ENCODE data around the gene LTA.

Gene LTA

GRCh38 chr6:31619805-31620585 lies 47.9 kb downstream of the LTA start:
- in situ Hi-C loops (cut with MboI; ENCODE audit: low pct_unique_long_range_greater_than_20kb, low sequenced_read_pairs, unreplicated experiment) = no loop called here
- TF ChIP-seq CTCF (IDR thresholded peaks at IDR 0.05; ENCODE audit: extremely low read depth, insufficient read depth, missing control alignments) = no peak
- DNase-seq (ENCODE audit: low spot score) = peak; percentile 90

- DNase-seq (ENCODE audit: low spot score) = peak; percentile 99
- in situ Hi-C loops (cut with MboI; ENCODE audit: low pct_unique_long_range_greater_than_20kb, low sequenced_read_pairs, unreplicated experiment) = no loop called here
- TF ChIP-seq CTCF (IDR thresholded peaks at IDR 0.05; ENCODE audit: extremely low read depth, insufficient read depth, missing control alignments) = no peak
Measured at GRCh38 chr6:31620586-31621319, 48.7 kb downstream of the LTA start, which contains the start of gene PRRC2A. Gene PRRC2A, plus strand, starts transcription at chr6:31620715. Its CDS starts 2,075 bp downstream, at chr6:31622790.

GRCh38 chr6:31621320-31621939 lies 49.3 kb downstream of the LTA start:
- DNase-seq (ENCODE audit: low spot score) = no peak
- in situ Hi-C loops (cut with MboI; ENCODE audit: low pct_unique_long_range_greater_than_20kb, low sequenced_read_pairs, unreplicated experiment) = no loop called here
- no peak for TF ChIP-seq CTCF (IDR thresholded peaks at IDR 0.05; ENCODE audit: extremely low read depth, insufficient read depth, missing control alignments)

GRCh38 chr6:31621991-31622390 lies 49.9 kb downstream of the LTA start:
- in situ Hi-C loops (cut with MboI; ENCODE audit: low pct_unique_long_range_greater_than_20kb, low sequenced_read_pairs, unreplicated experiment) = no loop called here
- DNase-seq (ENCODE audit: low spot score) = no peak
- no peak for TF ChIP-seq CTCF (IDR thresholded peaks at IDR 0.05; ENCODE audit: extremely low read depth, insufficient read depth, missing control alignments)

- DNase-seq (ENCODE audit: low spot score) = no peak
- TF ChIP-seq CTCF (IDR thresholded peaks at IDR 0.05; ENCODE audit: extremely low read depth, insufficient read depth, missing control alignments) = no peak
- in situ Hi-C loops (cut with MboI; ENCODE audit: low pct_unique_long_range_greater_than_20kb, low sequenced_read_pairs, unreplicated experiment) = no loop called here
Measured at GRCh38 chr6:31622684-31623091, 50.6 kb downstream of the LTA start.

Measured in GM13977 (cell line).